HG03097 (cell line): ENCODE results near the gene GSTO2.

Source experiments
- ATAC-seq: cut with Tn5 transposase; IDR thresholded peaks from one replicate; pipeline ENCODE4 v1.9.1; 2021; ENCODE audit not compliant: unreplicated experiment, low FRiP score

Gene GSTO2

DNA sequence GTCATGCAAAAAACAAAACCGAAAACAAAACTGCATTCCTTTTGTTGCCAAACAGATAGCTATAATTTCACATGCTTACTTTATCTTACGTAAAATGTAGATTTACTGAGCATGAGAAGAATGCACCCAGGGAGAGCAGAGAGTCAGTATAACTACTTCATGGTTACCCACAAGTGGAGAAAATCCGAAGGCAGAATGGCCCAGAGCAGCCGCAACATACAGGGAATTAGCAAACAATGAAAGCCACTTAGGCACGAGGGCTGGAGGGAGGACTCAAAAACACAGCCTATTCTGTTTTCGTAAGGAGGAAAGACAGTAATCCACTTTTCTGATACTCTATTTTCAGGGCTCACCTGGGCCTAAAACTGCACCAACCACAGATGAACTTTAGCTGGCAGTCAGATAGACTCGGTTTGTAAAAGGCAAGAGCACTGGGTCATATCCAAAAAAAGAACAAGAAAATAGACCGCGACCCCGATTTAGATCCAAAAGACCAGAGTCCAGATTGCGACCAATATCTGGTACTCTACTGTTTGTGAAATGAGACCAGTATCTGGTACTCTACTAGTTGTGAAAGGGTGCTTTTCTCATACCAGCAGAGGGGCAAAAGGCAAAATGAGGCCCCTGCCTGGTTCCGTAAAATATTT lies 68.0 kb downstream of the GSTO2 start:
- peak; percentile 11 for ATAC-seq

DNA sequence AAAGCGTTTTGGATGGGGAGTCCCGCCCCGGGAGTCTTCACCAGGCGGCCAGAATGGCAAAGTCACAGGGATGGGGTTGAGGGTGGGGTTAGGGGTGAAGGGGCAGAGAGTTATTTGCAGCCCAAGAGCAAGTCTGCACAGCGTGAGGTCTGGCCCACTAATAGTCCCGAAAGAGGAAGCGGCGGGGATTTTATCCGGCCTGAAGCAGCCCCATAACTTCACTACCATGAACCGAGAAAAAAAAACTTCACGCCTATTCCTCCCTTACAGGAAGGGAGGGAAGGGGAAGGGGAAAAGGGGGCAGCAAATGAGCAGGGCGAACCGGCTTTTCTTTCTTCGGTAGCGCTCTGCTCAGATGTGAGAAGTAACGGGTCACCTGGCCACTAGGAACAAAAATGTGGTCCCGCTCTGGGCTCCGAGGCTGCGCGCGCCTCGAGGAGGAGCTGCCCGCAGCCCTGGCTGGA lies 68.6 kb downstream of the GSTO2 start:
- ATAC-seq = peak; percentile 33

DNA sequence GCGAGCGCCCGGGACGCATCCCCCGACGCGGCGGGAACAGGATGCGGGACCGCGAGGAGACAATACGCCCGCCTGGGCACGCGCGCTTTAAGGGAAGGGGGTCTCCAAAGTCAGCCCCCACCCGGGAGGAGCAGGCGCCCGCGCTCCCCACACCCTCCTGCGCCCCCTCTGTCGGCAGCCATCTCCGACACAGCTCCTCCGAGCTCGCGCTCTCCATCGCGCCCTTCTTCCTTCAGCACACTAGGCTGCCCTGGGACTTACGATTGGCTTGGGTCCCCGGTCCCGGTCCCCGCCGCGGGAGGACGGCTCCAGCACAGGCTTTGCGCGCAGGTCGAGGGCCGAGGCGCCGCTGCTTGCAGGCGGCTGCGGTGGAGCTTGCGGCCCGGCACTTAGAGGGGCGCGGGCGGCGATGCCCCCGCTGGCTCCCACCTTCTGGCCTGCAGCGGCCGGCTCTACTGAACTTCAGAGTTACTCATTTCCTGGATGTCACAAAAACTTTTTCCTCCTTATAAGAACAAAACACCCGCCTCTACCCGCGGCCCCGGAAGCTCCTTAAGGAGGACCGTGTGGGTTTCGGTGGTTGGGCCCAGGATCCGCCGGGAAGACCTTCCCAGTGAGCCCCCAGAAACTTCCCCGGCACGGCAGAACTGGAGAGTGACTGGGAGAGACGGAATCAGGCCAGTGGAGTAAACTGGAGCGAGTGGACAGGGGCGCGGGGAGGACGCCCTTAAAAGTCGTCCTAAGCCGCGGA lies 69.2 kb downstream of the GSTO2 start, which contains the start of gene ITPRIP:
TSS of gene ITPRIP (minus strand) at position 481 of the 751 bp plus-strand sequence. CDS start 22,414 bp downstream, outside the sequence.
- ATAC-seq = peak; percentile 56

DNA sequence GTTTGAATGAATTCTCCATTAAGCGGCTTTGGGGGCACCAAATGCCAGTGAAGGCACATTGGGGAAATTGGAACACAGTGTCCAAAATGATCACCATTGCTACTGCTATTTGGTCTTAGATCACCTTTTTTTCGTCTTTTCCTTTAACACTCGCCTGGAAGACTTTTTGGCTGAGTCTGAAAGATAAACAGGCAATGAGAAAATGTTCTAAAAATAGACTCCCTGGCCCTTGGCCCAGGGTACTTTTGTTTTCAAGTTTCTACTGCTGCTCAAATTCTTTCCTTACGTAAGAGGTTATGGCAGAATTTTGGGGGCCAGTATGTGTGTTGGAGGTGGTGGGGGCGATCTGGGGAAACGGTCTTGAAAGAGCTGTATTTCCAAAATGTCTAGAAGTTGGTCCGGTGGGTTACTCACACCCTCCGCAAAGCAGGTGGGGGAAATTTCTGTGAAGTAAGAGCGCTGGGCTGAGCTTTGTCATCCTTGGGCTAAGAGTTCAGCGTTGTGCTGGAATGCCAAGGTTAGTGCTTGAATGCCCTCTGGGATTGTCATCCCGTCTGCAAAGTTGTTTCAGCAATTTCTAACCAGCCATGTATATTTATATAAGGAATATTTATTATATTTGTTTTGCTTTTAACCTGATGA lies 70.6 kb downstream of the GSTO2 start:
- ATAC-seq = no peak

DNA sequence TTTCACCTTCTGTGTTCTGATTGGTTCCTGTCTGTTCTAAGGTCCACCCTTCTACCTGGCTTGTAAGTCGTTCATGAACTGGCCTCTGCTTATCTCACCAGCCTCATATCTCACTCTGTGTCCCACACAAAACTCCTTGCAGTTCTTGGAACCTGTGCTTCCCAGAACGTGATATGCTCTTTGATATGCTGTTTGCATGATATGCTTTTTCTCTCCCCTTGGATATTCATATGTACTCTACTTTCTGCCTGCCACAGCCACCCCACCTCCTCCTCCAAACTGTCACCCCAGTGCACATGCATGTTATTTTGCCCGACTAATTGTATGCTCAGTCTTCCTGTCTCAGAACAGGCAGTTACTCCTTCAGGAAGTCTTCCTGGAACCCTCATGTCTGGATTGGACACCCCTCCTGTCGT lies 71.1 kb downstream of the GSTO2 start:
- ATAC-seq = no peak

DNA sequence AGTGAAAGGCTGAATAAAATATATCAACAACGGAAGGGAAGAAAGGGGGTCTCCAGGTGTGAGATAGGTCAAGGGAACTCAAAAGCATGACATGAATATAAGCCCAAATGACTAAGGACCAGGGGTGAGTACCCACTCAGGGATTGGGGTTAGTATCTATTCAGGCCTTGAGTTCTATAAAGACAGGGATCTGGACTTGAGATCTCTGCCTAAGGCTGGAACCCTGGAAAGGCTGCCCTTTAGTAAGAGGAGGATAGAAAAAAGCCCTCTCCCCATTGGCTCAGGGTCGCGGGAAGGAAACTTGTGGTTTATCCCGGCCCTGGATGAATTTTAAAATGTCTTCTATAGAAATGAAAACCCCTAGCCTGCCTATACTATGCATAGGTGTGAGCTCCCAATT lies 71.7 kb downstream of the GSTO2 start:
- no peak for ATAC-seq

DNA sequence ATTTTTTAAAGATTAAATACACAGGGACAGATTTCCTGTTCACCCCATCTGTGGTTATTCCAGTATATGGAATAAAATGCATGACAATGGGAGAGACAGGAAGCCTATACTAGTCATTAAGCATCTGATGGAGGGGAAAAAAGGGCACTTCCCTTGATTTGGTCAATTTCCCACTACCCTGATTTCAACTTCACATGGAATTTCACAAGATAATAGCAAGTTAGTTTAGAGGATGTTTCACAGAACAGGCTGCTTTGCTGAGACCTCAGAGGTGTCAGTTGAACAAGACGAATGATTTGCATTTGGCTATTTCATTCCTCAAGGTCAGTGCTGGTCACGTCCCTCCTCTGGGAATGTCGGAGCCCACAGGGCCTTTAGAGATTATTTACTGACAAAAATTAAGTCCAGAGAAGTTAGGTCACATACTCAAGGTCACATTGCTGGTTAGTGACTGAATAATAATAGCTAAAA lies 74.0 kb downstream of the GSTO2 start:
- ATAC-seq = no peak

DNA sequence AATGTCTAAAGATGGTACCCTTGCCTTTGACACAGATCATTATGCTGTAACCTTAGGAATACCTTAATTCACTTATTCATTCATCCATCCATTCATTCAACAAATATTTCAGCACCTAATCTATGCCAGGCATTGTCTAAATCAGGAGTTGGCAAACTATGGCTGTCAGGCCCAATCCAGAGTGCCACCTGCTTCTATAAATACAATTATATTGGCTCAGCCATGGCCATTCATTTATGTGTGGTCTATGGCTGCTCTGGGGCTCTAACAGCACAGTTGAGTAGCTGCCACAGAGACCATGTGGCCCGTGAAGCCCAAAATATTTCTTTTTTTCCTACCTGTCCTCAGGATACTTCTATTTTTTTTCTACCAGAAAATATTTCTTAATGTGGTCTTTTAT lies 75.2 kb downstream of the GSTO2 start:
- no peak for ATAC-seq

DNA sequence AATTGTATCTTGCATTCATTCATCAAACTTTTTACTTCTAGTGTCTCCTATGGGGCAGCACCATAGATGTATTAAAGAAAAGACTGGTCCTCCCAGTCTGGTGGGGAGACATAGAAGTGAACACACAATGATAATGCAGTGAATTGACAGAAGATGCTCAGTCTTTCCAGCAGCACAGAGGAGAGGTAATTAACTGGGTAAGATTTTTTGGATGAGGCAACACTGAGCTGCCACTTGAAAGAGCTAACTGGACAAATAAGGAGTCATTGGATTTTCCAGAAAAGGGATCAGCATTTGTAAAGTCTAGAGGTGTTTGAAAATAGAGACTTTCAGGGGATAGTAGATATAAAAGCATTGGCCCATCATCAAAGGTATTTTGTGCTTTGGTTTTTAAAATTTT lies 76.5 kb downstream of the GSTO2 start:
- ATAC-seq = no peak

DNA sequence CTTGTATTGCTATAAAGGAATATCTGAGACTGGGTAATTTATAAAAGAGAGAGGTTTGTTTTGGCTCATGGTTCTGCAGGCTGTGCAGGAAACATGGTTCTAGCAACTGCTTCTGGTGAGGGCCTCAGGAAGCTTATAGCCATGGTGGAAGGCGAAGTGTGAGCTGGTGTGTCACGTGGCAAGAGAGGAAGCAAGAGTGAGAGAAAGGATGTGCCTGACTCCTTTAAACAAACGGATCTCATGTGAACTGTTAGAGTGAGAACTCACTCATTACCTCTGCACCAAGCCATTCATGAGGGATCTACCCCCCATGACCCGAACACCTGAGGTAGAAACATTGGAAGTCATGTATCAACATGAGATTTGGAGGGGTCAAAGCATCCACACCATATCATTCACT lies 77.0 kb downstream of the GSTO2 start:
- ATAC-seq = no peak

DNA sequence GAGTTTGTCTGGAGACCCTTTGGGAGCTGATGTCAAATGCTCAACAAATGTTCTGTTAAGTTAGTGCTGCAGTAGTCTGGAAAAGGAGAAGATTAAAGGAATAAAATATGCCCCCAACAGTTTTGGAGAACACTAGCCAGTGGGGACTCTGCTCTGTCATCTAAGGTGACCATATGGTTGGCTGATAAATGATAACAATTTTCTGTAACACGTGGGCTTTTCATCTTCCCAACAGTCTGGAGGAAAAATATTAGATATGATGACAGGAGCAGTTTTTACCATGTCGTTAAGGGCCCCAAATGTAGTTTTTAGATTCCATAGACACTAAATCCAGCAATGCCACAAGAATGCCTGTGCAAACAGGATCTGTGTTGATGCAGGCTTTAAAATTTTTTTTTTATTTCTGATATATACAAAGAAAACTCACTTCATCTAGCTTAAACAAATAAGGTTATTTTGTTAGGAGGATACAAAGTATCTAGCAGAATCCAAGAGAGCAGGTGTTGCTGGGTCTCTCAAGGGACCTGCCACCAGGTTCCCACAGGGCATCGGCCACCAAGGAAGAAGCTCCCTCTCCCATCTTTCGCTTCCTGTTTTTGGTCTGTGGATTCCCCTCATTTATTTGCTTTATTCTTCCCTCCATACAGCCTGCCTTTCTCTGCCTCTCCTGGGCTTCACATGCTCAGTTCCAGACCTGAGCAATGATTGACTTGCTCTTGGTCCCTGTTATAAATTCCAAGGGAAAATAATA lies 78.5 kb downstream of the GSTO2 start:
- ATAC-seq = no peak

DNA sequence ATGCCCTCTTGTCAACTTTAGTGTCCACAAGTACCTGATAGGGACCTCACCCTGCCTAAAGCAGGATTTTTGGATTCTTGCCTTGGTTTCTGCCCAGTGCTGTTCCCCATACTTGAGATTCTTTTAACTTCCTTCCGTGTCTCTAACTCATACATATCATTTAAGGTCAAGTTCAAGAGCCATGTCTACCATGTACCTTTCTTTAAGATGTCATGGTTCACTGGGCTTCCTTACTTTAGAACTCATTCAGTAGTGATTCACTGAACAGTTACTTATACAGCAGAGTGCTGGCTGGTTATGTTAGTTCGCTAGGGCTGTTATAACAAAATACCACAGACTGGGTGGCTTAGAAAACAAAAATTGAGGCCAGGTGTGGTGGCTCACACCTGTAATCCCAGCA lies 79.6 kb downstream of the GSTO2 start:
- no peak for ATAC-seq

DNA sequence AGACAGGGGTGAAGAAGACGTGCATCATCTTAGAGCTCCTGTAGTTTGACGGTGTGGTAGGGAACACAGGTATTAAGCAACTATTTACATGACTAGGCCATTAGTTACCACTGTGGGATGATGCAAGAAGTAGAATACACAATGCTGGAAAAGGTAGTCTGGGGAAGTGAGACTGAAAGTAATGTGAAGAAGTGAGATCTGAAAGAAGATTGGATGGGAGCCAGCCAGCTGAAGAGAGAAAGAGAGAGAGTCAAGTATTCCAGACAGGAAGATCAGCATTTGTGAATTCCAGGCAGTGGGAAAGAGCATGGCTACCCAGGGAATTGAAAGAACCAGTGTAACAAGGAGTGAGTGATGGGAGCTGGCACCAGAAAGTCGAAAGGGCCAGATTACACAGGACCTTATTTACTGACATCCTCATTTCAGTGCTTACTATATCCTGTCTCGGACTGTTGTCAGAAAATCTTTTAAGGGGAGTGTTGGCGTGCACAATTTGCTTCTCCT lies 80.7 kb downstream of the GSTO2 start:
- ATAC-seq = peak; percentile 32

DNA sequence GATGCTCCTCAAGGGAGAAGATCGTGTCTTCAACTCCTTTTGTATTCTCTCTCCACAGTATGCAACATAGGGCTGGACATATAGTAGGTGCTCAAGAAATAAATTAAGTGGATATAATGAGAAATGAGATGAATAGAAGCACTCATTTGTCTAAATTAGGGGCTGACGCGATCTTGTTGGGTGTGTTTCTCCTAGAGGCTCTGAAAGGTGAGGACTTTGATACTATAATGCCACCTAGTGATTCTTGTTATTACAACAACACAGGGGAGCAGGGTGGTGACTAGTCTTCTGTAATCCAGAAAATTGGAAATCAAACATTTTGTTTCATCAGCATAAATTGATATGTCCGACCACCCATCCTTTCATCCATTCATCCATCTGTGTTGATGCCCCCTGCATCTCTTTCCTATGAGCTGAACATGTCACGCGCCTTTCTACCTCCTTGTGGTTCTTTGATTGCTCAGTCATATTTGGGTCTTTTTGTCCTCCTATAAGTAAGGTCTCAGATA lies 81.2 kb downstream of the GSTO2 start:
- ATAC-seq = peak; percentile 40

DNA sequence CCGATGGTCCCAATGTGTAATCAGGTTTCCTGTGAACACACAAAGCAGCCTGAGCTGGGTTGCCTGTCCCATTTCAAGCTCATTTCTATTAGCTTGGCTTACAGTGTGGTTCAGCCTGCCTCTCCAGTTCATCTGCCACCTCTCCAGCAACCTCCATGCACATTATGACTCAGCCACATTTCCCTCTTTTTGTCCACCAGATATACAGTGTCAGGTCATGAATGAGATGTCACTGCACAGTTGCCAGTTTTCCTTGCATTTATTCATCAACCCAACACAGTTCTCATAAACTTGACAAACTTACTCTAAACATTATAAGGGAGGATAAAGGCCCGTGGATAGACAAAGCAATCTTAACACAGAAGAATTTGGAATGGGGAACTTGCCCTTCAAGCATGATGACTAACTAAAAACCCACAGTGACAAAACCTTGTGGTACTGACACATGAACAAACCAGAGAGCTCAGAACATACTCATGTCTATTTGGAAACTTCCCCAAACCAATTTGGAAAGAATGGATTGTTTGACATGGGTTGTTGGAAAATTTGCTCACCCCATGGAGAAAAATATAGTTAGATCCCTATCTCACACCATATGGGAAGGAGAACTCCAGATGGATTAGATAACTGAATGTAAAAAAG lies 82.2 kb downstream of the GSTO2 start:
- ATAC-seq = no peak

DNA sequence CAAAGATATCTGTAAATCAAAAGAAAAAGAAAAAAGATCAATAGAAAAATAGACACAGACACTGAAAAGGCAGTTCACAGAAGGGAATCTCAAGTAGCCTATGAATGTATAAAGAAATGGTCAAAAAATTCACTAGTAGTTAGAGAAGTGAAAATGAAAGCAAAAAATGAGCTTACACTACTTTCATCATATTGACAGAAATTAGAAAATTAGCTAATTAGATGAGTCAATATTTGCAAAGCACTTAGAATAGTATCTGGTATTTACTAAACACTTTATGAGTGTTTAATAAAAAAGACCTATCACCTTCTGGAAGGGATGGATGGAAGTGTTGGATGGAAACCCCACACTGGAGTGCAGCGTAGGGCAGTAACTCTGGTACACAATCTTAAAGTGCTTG lies 82.9 kb downstream of the GSTO2 start:
- ATAC-seq = no peak

DNA sequence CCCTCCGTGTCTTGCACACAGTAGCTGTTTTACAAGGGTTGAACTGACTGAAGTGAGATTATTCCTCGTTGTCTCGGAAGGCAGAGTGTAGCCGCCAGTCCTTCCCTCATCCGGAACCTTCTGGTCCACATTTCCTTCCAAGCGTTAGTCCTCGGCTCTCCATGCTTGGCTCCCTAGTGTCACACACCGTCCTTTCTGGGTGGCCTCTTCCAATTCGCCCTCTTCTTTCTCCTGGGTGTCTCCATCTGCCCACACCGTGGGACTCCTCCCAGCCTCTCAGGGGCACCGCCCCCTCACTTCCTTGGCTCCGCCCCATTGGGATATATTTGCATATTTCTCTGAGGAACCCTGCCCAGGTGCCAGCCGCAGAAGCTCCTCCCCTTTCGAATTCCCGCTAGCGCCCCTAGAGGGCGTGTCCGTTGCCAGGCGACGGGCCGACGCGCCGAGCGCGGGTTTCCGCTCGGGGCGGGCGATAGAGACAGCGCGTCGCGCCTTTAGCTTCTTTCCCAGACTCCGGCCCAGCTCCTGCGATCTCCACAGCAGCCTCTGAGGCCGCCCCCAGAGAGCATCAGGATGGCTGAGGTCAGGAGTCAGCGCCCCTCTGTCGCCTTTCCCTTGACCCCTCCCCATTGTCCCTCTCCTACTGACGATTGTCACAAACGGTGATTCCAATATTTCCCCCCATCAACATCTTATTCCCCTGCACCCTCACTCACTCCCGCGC lies 84.5 kb downstream of the GSTO2 start, which contains the start of gene CFAP58:
TSS of gene CFAP58 (plus strand) at position 509 of the 724 bp plus-strand sequence. CDS start at position 574, 65 bp downstream.
- ATAC-seq = peak; percentile 62
